SK-N-SH (cell line): Measurements from ENCODE around the gene UPK3B. TPM values are rescaled to one million over a fixed set of nuclear protein-coding genes. Genes with fewer than 3 reads are reported as not detected.
"Not testable (repeated sequence)": the region's sequence is repeated elsewhere in the genome, so short reads cannot be mapped to it uniquely, and the experiment has no call there.

Experiments used
- CTCF ChIA-PET: fragments of 300-600, 350-600 bp; formaldehyde crosslinking; extraction: SDS; loops from one replicate; lab custom pipeline; 2021; lab: Yijun Ruan, JAX
- POLR2A ChIA-PET: fragments of 350-600 bp; sonication (Branson Sonifier 250); formaldehyde crosslinking; extraction: SDS; loops from one replicate; lab custom pipeline; 2020; ENCODE audit warnings: antibody characterized with exemption, inconsistent platforms; lab: Yijun Ruan, JAX
- DNase-seq: peaks from one replicate; pipeline ENCODE4 v3.0.0; 2012
- H2AFZ ChIP-seq: fragments of 200-600 bp; sonication (generic); 2 replicates; pipeline ENCODE4 v1.8.1; 2016; ENCODE audit warnings: antibody characterized with exemption, mild to moderate bottlenecking, low read depth
- H3F3A ChIP-seq: fragments of 200-600 bp; sonication (generic); replicated peaks from 2 replicates; pipeline ENCODE3; 2016; ENCODE audit warnings: antibody characterized with exemption, mild to moderate bottlenecking; ENCODE audit not compliant: insufficient read depth
- H3K27ac ChIP-seq, 2 experiments: fragments of 200-500 bp in 1 of 2; fragments of 200-600 bp in 1 of 2; sonication (Bioruptor generic) in 1 of 2; sonication (generic), shearing (Covaris generic) in 1 of 2; 2 replicates each; pipeline versions ENCODE4 v1.5.1 to v1.6.1; 2014 to 2016; ENCODE audit warnings: low read depth in 2 of 2, inconsistent platforms in 1 of 2, low read length in 1 of 2, mild to moderate bottlenecking in 1 of 2, mixed read lengths in 1 of 2
- H3K27me3 ChIP-seq: fragments of 200-600 bp; sonication (generic), shearing (Covaris generic); 2 replicates; pipeline ENCODE4 v1.6.1; 2016; ENCODE audit warnings: mixed run types; ENCODE audit not compliant: insufficient read depth
- H3K36me3 ChIP-seq, 2 experiments: fragments of 200-500 bp in 1 of 2; fragments of 200-600 bp in 1 of 2; sonication (Bioruptor generic) in 1 of 2; sonication (generic) in 1 of 2; replicated peaks in 1 of 2; 2 replicates each; pipeline versions ENCODE3 to v1.5.1; 2014 to 2016; ENCODE audit warnings: low read length in 1 of 2, mild to moderate bottlenecking in 1 of 2; ENCODE audit not compliant: insufficient read depth in 2 of 2, control insufficient read depth in 1 of 2
- H3K4me1 ChIP-seq, 2 experiments: fragments of 200-500 bp in 1 of 2; fragments of 200-600 bp in 1 of 2; sonication (Bioruptor generic) in 1 of 2; sonication (generic), shearing (Covaris generic) in 1 of 2; 2 replicates each; pipeline versions ENCODE4 v1.5.1 to v1.6.1; 2014 to 2016; ENCODE audit warnings: low read depth in 1 of 2, low read length in 1 of 2, mixed run types in 1 of 2; ENCODE audit not compliant: insufficient read depth in 2 of 2, control insufficient read depth in 1 of 2
- H3K4me2 ChIP-seq: fragments of 200-600 bp; sonication (generic), shearing (Covaris generic); 2 replicates; pipeline ENCODE4 v1.6.1; 2017; ENCODE audit warnings: mixed run types
- H3K4me3 ChIP-seq, 2 experiments: fragments of 200-500 bp in 1 of 2; fragments of 200-600 bp in 1 of 2; sonication (Bioruptor generic) in 1 of 2; sonication (generic), shearing (Covaris generic) in 1 of 2; 2 replicates each; pipeline versions ENCODE4 v1.5.1 to v1.8.1; 2014 to 2016; ENCODE audit warnings: low read depth in 2 of 2, inconsistent platforms in 1 of 2, low read length in 1 of 2, mild to moderate bottlenecking in 1 of 2, mixed read lengths in 1 of 2, moderate library complexity in 1 of 2
- H3K79me2 ChIP-seq: fragments of 200-600 bp; sonication (generic); 2 replicates; pipeline ENCODE4 v1.8.1; 2017; ENCODE audit warnings: mild to moderate bottlenecking; ENCODE audit not compliant: insufficient read depth
- H3K9ac ChIP-seq: fragments of 200-600 bp; sonication (generic); 2 replicates; pipeline ENCODE4 v1.6.1; 2017; ENCODE audit warnings: mixed run types
- H3K9me2 ChIP-seq: fragments of 200-600 bp; sonication (generic); 2 replicates; pipeline ENCODE4 v1.6.1; 2017; ENCODE audit warnings: mixed run types
- H3K9me3 ChIP-seq: fragments of 200-600 bp; sonication (generic); 2 replicates; pipeline ENCODE4 v1.6.1; 2017; ENCODE audit warnings: mixed run types, mild to moderate bottlenecking, moderate library complexity
- H4K20me1 ChIP-seq: fragments of 200-600 bp; sonication (generic); 2 replicates; pipeline ENCODE4 v1.6.1; 2017; ENCODE audit warnings: mild to moderate bottlenecking, mixed run types; ENCODE audit not compliant: insufficient read depth
- WGBS: methylation state at CpG from one replicate; pipeline ENCODE4 v1.1.6; 2017; ENCODE audit warnings: low lambda C conversion rate; 5-methylcytosine and 5-hydroxymethylcytosine counted together
- polyA plus RNA-seq, 3 experiments: library from polyadenylated mRNA; depleted of rRNA; stranded (reverse); fragments of >200 nt; gene quantifications; 2 replicates each; pipeline ENCODE4 v1.2.3, GENCODE V29; 2012

Gene UPK3B
- polyA plus RNA-seq, 1 of the 3 experiments (the other 2 are of a cell fraction): not detected

DNA sequence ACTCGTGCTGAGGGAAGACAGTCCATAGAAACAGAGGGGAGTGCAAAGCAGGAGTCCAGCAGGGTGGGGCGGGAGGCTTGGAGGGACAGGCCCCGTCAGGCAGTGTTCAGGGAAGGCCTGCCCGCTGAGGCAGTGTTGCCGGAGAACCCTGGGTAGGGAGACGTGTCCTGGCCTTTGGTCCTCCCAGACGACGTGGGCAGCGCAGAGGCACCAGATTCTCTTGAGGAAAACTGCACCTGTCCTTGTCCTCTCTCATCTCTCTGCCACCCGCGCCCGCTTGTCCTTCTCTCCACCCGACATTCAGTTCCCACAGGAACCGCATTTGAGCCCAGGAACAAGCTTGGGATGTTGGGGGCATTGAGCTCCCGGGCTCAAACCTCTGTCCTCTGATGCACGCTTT lies 14.6 kb upstream of the UPK3B start:
- H3K27ac ChIP-seq, H4K20me1 ChIP-seq, H3K4me1 ChIP-seq, POLR2A ChIA-PET, DNase-seq, H3K79me2 ChIP-seq, H3K4me2 ChIP-seq, H3K9me2 ChIP-seq, H2AFZ ChIP-seq, H3K36me3 ChIP-seq, H3K9me3 ChIP-seq, H3F3A ChIP-seq, H3K27me3 ChIP-seq, H3K9ac ChIP-seq, CTCF ChIA-PET, H3K4me3 ChIP-seq: not testable (repeated sequence)
- WGBS: 100% methylated on average over 1 of the region's 16 CpGs

DNA sequence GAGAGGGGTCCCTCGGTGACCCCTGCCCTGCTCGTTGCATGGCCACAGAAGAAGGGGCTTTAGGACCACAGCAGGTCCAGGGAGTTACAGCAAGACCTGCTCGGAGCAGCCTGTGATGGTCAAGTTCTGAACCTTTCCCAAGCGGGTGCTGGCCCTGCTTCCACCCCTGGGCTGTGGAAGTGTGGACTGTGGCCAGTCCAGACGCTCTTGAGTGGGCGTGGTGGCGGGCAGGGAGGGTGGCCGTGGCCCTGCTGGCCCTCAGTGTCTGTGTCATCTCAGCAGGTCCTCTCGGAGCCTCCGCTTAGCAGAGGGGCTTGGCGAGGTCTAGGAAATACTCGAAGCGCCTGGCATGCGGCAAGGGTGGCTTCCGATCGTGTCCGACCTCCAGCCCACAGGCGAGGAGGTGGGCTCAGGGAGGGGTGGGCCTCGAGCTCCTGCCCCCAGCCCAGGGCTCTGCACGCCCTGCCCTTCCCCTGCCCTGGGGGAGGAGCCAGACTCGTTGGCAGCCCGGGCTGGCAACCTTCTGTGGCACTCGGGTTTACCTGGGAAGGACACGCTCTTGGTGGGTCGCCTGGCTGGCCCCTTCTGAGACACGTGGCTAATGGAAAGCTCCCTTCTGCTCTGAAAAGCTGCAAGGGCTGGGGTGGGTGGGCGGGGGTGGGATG lies 12.3 kb upstream of the UPK3B start:
- CTCF ChIA-PET, POLR2A ChIA-PET: not testable (repeated sequence)

DNA sequence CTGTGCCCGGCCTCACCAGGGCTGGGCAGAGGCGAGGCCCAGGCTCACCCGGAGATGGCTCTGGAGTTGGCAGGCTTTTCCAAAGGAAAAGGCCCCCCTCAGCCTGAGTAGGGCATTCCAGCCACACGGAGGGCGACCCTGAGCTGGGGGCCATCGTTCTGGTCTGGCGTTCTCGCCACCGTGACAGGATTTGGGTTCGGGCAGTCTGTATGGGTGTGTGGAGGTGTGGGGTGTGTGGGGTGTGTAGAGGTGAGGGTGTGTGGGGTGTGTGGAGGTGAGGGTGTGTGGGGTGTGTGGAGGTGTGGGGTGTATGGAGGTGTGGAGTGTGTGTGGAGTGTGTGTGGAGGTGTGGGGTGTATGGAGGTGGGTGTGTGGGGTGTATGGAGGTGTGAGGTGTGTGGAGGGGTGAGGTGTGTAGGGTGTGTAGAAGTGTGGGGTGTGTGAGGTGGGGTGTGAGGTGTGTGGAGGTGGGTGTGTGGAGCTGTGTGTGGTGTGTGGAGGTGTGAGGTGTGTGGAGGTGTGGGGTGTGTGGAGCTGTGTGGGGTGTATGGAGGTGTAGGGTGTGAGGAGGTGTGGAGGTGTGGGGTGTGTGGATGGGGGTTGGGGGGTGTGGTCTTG lies 11.7 kb upstream of the UPK3B start:
- DNase-seq, POLR2A ChIA-PET, H3K4me3 ChIP-seq, CTCF ChIA-PET, H3K27me3 ChIP-seq, H4K20me1 ChIP-seq, H3K9me3 ChIP-seq, H3K9ac ChIP-seq, H3K4me2 ChIP-seq, H2AFZ ChIP-seq, H3K36me3 ChIP-seq, H3K79me2 ChIP-seq, H3K27ac ChIP-seq, H3K9me2 ChIP-seq, H3F3A ChIP-seq, H3K4me1 ChIP-seq: not testable (repeated sequence)
- WGBS: 85% methylated on average over 7 of the region's 10 CpGs

More for the DNA sequence above, 12.3 kb upstream of the UPK3B start:
- H3K36me3 ChIP-seq, H3K4me2 ChIP-seq, H4K20me1 ChIP-seq, DNase-seq, H2AFZ ChIP-seq, H3K79me2 ChIP-seq, H3F3A ChIP-seq, H3K4me3 ChIP-seq, H3K9ac ChIP-seq, H3K27ac ChIP-seq, H3K9me2 ChIP-seq, H3K4me1 ChIP-seq, H3K27me3 ChIP-seq, H3K9me3 ChIP-seq: not testable (repeated sequence)
- 80% methylated on average over 1 of the region's 27 CpGs for WGBS

DNA sequence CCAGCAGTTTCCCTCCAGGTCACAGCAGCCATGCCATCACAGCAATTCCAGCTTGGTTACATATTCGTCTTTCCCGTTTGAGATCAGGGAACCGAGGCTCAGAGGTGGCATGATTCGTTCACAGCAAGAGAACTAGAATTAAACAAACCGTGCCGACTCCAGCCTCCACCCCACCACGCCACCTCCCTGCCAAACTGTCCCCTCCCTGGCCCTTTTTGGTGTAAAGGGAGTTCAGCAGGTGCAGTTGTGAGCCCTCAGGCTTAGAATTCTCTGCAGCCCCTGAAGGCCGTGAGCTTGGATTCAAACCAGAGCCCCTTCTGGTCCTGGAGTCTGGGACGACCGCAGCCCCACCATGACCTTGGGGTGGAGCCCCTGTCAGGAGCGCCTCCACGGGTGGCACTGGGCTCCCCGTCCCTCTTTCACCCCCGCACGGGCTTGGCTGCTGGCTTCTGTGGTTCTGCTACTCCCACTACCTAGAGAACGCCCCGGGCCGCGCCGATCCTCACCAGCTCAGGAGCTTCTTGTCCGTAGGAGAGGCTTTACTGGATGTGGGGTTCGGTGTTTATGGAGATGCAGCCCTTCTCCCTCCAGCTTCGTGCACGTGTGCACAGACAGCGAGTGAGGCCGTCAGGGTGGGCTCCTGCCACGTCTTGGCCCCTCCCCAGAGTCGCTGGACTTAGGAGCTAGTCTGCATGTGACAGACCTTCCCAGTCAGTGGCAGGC lies 11.0 kb upstream of the UPK3B start:
- H2AFZ ChIP-seq, H3K9me3 ChIP-seq, H3K27ac ChIP-seq, H4K20me1 ChIP-seq, H3K4me3 ChIP-seq, H3K79me2 ChIP-seq, CTCF ChIA-PET, H3K9ac ChIP-seq, H3F3A ChIP-seq, DNase-seq, H3K4me1 ChIP-seq, H3K9me2 ChIP-seq, POLR2A ChIA-PET, H3K27me3 ChIP-seq, H3K36me3 ChIP-seq, H3K4me2 ChIP-seq: not testable (repeated sequence)
- 81% methylated on average over 8 of the region's 28 CpGs for WGBS
